ENCODE results near the gene RBM47. TPM values are rescaled to one million over a fixed set of nuclear protein-coding genes. Genes with fewer than 3 reads are reported as not detected.

Gene RBM47
- total and polyA plus RNA-seq, 9 of the 15 experiments (the other 6 are each of a cell fraction or from before 2014, with no cell fraction given): 1.4 to 6.4 (median 3.3) TPM

GRCh38 chr4:40515398-40516293 is 114.0 kb downstream of the RBM47 start (continued):
- no peak for TF ChIP-seq NKRF (IDR thresholded peaks at IDR 0.05; ENCODE audit: borderline replicate concordance)
- no peak for TF ChIP-seq CREB3L1 (IDR thresholded peaks at IDR 0.05; ENCODE audit: borderline replicate concordance, low read depth)
- no peak for TF ChIP-seq KHSRP (IDR thresholded peaks at IDR 0.05)
- no peak for TF ChIP-seq ZNF146 (CRISPR knock-in tag; IDR thresholded peaks at IDR 0.05; ENCODE audit: unreplicated experiment)
- no peak for TF ChIP-seq NCOR1 (IDR thresholded peaks at IDR 0.05)
- TF ChIP-seq MCM5 (IDR thresholded peaks at IDR 0.05; ENCODE audit: low read depth): no peak
- peak in 1 of 2 experiments; percentile 46; a peak in 2 of 4 replicates for TF ChIP-seq ARNT (IDR thresholded peaks at IDR 0.05)
- no peak for TF ChIP-seq PRPF4 (IDR thresholded peaks at IDR 0.05; ENCODE audit: insufficient read depth, low read depth, low read length, poor library complexity, severe bottlenecking)
- TF ChIP-seq ZNF717 (CRISPR knock-in tag; IDR thresholded peaks at IDR 0.05): no peak
- no peak for TF ChIP-seq SAFB2 (IDR thresholded peaks at IDR 0.05; ENCODE audit: borderline replicate concordance, low read depth, low read length, severe bottlenecking)
- no peak for TF ChIP-seq HNRNPL (IDR thresholded peaks at IDR 0.05; ENCODE audit: low read depth, low read length)
- TF ChIP-seq ZBTB12 (CRISPR knock-in tag; IDR thresholded peaks at IDR 0.05): no peak
- TF ChIP-seq ZMIZ1 (IDR thresholded peaks at IDR 0.05; ENCODE audit: low read depth in 2 of 2, low read length in 2 of 2): 0 out of 4 replicates have a peak, but pooled peaks of 1 of the 2 experiments have one; percentile 33
- TF ChIP-seq MTA2 (IDR thresholded peaks at IDR 0.05; ENCODE audit: low read depth): no peak
- no peak for TF ChIP-seq SMAD3 (CRISPR knock-in tag; conservative IDR thresholded peaks at IDR 0.05)
- TF ChIP-seq ZBTB7A (IDR thresholded peaks at IDR 0.05; ENCODE audit: borderline replicate concordance, control insufficient read depth, low read depth, low read length): peak; percentile 53; the same call in 1 of the 2 replicates
